Central memory CD8-positive, alpha-beta T cell (primary cell): Measurements from ENCODE around the gene EVC.

Source experiments
- ATAC-seq: fragments of 150-1000 bp; cut with Tn5 transposase; replicated peaks from 2 replicates; pipeline ENCODE4 v1.10.0; 2022; ENCODE audit warnings: mild to moderate bottlenecking, moderate FRiP score, moderate number of reproducible peaks; ENCODE audit not compliant: poor library complexity, severe bottlenecking; ENCODE audit errors: extremely low read depth
- DNase-seq, 2 donors: peaks; one replicate each; pipeline ENCODE4 v3.0.0; 2021; ENCODE audit warnings: low spot score in 2 of 2
- H3K27ac Mint-ChIP-seq: one replicate; pipeline ENCODE4 v1.8.0; 2022; ENCODE audit warnings: low read depth, mild to moderate bottlenecking, moderate library complexity, mixed read lengths
- H3K27me3 Mint-ChIP-seq: one replicate; pipeline ENCODE4 v1.8.0; 2022; ENCODE audit warnings: mixed read lengths
- H3K36me3 Mint-ChIP-seq: one replicate; pipeline ENCODE4 v1.8.0; 2022; ENCODE audit warnings: mild to moderate bottlenecking, moderate library complexity, mixed read lengths; ENCODE audit not compliant: insufficient read depth
- H3K4me1 Mint-ChIP-seq: one replicate; pipeline ENCODE4 v1.8.0; 2022; ENCODE audit warnings: mixed read lengths
- H3K4me3 Mint-ChIP-seq: one replicate; pipeline ENCODE4 v1.8.0; 2022; ENCODE audit warnings: mild to moderate bottlenecking, moderate library complexity, mixed read lengths
- H3K9me3 Mint-ChIP-seq: one replicate; pipeline ENCODE4 v1.8.0; 2022; ENCODE audit warnings: mixed read lengths

Gene EVC

DNA sequence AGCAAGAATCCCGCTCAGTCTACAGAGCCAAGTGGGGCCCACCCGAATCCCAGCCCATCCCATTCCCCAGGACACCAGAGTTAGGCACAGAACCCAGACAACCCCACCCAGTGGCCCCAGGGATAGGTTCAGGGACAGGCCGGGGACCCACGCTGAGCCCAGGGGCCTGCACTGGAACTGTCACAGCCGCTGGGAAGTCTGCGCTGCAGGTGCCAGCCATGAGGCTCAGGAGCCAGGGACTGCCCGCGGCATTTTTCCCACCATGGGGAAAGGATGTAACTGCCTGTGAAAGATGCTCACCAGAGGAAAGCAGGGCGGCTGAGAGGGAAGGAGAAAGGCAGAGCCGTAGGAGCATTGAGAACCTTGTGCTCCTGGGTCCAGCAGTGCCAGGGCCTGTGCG lies 14.7 kb upstream of the EVC start:
- H3K27me3 Mint-ChIP-seq = peaks cover under 1% of the 10 kb centered on the region
- ATAC-seq (no peak), DNase-seq (no peak)
- no peak overlapping the region for H3K27ac Mint-ChIP-seq
- no peaks in the 10 kb centered on the region for H3K4me1 Mint-ChIP-seq
- H3K36me3 Mint-ChIP-seq = peaks cover 9% of the 10 kb centered on the region
- H3K4me3 Mint-ChIP-seq = no peak overlapping the region
- H3K9me3 Mint-ChIP-seq = no peaks in the 10 kb centered on the region

- H3K27me3 Mint-ChIP-seq = peaks cover 11% of the 10 kb centered on the region
- ATAC-seq (no peak), DNase-seq (no peak)
- no peak overlapping the region for H3K4me3 Mint-ChIP-seq
- H3K27ac Mint-ChIP-seq = no peak overlapping the region
- peaks cover 10% of the 10 kb centered on the region for H3K4me1 Mint-ChIP-seq
- no peaks in the 10 kb centered on the region for H3K9me3 Mint-ChIP-seq
- H3K36me3 Mint-ChIP-seq = peaks cover 3% of the 10 kb centered on the region
These were observed 10.5 kb upstream of the EVC start for GRCh38 chr4:5700459-5700858.

GRCh38 chr4:5701971-5702370 lies 9.0 kb upstream of the EVC start:
- Mint-ChIP-seq H3K36me3 (peaks cover 1% of the 10 kb centered on the region), H3K27ac (no peak overlapping the region)
- no peak for ATAC-seq

DNA sequence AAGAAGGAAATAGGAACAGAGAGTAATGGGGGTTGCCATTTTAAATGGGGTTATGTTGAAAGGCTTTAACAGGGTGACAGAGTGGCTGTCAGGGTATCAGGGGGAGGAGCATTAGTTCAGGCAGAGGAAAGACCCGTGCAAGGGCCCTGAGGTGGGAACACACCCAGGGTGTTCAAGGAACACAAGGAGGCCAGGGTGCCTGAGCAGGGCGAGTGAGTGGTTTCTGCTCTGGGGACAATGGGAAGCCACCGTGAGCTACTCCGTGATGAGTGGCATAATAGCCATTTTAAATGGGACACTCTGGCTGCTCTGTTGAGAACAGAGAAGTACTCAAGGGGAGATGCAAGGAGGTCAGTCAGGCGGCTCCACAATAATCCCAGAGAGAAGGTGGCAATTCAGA lies 7.2 kb upstream of the EVC start:
- no peak overlapping the region for H3K27ac Mint-ChIP-seq
- peaks cover 30% of the 10 kb centered on the region for H3K4me1 Mint-ChIP-seq
- peaks cover 27% of the 10 kb centered on the region for H3K27me3 Mint-ChIP-seq
- H3K9me3 Mint-ChIP-seq = no peaks in the 10 kb centered on the region
- H3K36me3 Mint-ChIP-seq = peaks cover 1% of the 10 kb centered on the region
- ATAC-seq = no peak
- DNase-seq = no peak
- no peak overlapping the region for H3K4me3 Mint-ChIP-seq

More at GRCh38 chr4:5701971-5702370, 9.0 kb upstream of the EVC start:
- no peak for DNase-seq
- Mint-ChIP-seq H3K4me1 (peaks cover 22% of the 10 kb centered on the region), H3K4me3 (no peak overlapping the region), H3K9me3 (no peaks in the 10 kb centered on the region), H3K27me3 (peaks cover 18% of the 10 kb centered on the region)

- DNase-seq (no peak), ATAC-seq (no peak)
- H3K36me3 Mint-ChIP-seq = peaks cover 1% of the 10 kb centered on the region
- no peak overlapping the region for H3K27ac Mint-ChIP-seq
- H3K9me3 Mint-ChIP-seq = no peaks in the 10 kb centered on the region
- no peak overlapping the region for H3K4me3 Mint-ChIP-seq
- peaks cover 28% of the 10 kb centered on the region for H3K27me3 Mint-ChIP-seq
- H3K4me1 Mint-ChIP-seq = peaks cover 30% of the 10 kb centered on the region
These were observed 6.7 kb upstream of the EVC start for GRCh38 chr4:5704276-5704675.

DNA sequence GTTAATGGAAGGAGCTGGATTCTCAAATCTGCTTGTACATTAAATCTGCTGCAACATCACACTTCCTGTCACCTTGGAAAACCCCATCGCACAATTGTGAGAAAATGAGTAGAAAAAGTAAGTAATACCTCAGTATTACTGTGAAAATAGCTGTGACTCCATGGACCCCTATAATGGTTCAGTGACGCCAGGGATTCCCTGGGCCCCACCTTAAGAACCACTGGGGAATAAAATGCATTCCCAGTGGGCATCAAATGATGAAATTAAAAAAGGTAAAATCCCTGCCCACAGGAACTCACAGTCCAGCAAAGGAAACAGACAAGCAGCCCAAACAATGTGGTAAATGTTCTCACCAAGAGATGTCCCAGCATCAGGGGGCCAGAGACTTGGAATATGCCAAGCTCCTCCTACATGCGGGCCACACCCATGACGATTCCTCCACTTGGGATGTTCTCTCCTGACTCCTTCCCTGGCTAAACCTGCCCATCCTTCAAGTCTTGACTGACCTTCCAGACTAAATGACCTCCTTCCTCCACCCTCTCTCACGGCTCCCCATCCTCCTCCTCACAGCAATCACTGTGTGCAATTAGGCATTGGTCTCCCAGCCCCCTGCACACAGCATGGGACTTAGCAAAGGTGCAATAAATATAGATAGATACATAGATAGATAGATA lies 5.2 kb upstream of the EVC start:
- peaks cover 40% of the 10 kb centered on the region for H3K4me1 Mint-ChIP-seq
- ATAC-seq (no peak), DNase-seq (no peak)
- H3K9me3 Mint-ChIP-seq = no peaks in the 10 kb centered on the region
- H3K27me3 Mint-ChIP-seq = peaks cover 43% of the 10 kb centered on the region
- H3K36me3 Mint-ChIP-seq = peaks cover 2% of the 10 kb centered on the region
- H3K4me3 Mint-ChIP-seq = no peak overlapping the region
- peak overlapping the region; percentile 18 for H3K27ac Mint-ChIP-seq

DNA sequence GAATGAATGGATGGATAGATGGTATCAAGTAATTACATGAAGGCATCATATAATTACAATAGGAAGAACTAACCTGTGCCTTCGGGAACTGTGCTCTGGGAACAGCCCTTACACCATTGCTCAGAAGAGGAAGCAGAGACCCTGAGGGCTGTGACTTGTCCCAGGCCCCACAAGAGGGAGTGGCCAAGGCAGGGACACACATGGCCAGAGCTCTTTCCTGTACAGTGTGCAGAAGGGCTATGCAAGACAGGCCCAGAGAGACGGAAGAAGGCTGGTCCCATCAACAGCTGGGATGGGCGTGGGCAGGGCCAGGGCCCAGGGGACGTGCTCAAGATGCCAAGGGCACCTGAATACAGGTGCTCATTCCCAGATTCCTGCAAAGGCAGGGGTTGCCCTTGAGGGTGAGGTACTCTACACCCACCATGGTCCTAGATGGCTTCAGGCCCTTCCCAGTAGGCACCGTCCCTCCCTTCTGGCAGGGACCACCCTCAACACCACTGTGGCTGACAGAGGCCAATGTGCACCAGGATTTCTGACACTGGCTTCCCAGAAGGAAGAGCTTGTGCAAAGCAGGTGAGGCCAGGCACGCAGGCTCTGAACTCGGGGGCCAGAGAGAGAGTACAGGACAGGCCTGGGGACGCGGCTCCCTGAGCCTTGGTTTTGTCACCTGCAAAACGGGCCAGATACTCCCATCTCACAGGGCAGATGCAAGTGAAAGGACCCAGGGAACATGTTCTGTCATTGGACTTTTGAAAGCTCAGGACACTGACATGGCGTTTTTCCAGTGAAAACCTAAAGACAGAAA lies 4.3 kb upstream of the EVC start:
- H3K27ac Mint-ChIP-seq = peak overlapping the region; percentile 68
- peak overlapping the region; percentile 80 for H3K4me3 Mint-ChIP-seq
- no peaks in the 10 kb centered on the region for H3K9me3 Mint-ChIP-seq
- peaks cover 2% of the 10 kb centered on the region for H3K36me3 Mint-ChIP-seq
- DNase-seq = no peak
- H3K27me3 Mint-ChIP-seq = peaks cover 42% of the 10 kb centered on the region
- no peak for ATAC-seq
- peaks cover 41% of the 10 kb centered on the region for H3K4me1 Mint-ChIP-seq

DNA sequence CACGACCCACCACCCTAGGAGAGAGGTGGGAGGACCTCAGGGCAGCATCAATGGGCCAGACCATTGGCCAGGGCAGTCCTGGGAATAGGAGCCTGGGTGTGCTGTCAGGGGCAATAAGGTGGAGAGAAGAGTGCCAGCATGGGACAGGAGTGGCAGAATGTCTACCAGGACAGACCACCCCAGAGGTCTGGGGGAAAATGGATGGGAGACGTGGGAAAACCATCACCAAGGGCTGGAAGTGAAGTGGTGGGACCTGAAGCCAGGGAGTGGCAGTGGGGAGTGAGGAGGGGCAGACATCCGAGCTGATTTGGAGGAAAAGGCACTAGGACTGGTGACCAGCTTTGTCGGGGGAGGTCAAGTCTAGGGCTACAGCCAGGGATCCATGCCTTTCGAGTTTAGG lies 3.6 kb upstream of the EVC start:
- Mint-ChIP-seq H3K27me3 (peaks cover 42% of the 10 kb centered on the region), H3K4me1 (peaks cover 40% of the 10 kb centered on the region), H3K9me3 (no peaks in the 10 kb centered on the region), H3K27ac (peak overlapping the region; percentile 68), H3K4me3 (peak overlapping the region; percentile 80), H3K36me3 (peaks cover 2% of the 10 kb centered on the region)
- no peak for ATAC-seq
- no peak for DNase-seq

DNA sequence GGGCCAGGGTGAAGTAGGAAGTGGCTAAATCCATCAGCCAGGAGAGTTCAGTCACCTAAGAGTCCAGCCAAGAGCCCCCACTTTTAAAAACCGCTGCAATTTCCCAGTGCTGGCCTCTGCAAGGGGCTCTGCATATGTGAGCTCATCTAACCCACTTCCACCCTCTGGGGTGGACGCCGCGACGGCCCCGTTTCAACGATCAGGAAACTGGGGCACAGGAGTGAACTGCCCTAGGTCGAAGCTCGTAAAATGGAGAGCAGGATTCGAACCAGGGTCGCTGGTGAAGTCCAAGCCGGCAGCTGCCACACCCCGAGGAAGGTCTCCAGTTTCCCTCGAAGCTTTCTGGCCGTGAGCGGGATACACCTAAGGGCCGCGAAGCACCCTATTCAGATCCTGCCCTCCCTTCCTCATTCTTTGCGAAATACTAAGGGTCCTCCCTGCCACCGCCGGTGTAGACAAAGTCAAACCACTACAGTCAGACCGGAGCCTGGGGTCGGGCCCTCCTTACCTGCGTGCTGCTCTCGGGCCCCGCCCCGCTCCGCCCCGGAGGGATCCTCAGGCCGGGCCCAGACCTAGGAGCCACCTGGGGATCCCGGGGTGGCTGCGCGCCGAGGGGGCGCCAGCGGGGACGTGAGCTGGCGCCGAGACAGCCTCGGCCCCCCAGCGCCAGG lies 3.1 kb upstream of the EVC start:
- no peak for DNase-seq
- peak overlapping the region; percentile 68 for H3K27ac Mint-ChIP-seq
- H3K4me3 Mint-ChIP-seq = peak overlapping the region; percentile 80
- no peaks in the 10 kb centered on the region for H3K9me3 Mint-ChIP-seq
- H3K36me3 Mint-ChIP-seq = peaks cover 2% of the 10 kb centered on the region
- H3K4me1 Mint-ChIP-seq = peaks cover 40% of the 10 kb centered on the region
- H3K27me3 Mint-ChIP-seq = peaks cover 45% of the 10 kb centered on the region
- peak; percentile 33 for ATAC-seq

GRCh38 chr4:5708449-5709206 lies 2.4 kb upstream of the EVC start, which contains the start of gene EVC2:
EVC2 (minus strand) TSS chr4:5708559; CDS start chr4:5708513, 46 bp downstream.
- H3K27ac Mint-ChIP-seq = peak within 1 kb of the TSS; percentile 68
- ATAC-seq (peak; percentile 33), DNase-seq (no peak)
- peak within 1 kb of the TSS; percentile 80 for H3K4me3 Mint-ChIP-seq
- peaks cover 2% of the 10 kb centered on the region for H3K36me3 Mint-ChIP-seq
- peaks cover 45% of the 10 kb centered on the region for H3K27me3 Mint-ChIP-seq
- no peaks in the 10 kb centered on the region for H3K9me3 Mint-ChIP-seq
- peaks cover 40% of the 10 kb centered on the region for H3K4me1 Mint-ChIP-seq

DNA sequence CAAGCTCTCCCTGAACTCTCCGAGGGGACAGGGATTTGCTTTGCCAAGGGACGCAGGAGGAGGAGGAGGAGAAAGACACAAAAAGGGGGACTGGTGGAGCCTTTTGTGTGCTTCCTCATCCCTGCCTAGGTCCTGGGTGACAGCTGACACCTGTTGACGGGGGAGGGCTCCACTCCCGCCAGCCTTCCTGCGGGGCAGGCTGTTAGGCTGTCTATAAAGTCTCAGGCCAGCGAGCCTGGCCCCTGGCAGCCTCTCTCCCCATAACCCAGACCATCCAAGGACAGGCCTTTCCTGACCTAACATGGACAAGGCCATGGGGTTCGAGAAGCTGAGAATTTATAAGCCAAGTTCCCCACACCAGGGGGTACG lies 1.8 kb upstream of the EVC start:
- Mint-ChIP-seq H3K36me3 (peaks cover 2% of the 10 kb centered on the region), H3K4me1 (peaks cover 36% of the 10 kb centered on the region), H3K4me3 (peak overlapping the region; percentile 80), H3K27me3 (peaks cover 45% of the 10 kb centered on the region), H3K9me3 (no peaks in the 10 kb centered on the region), H3K27ac (no peak overlapping the region)
- DNase-seq (no peak), ATAC-seq (no peak)
